Measurements from ENCODE around the gene KCNQ5.
A peak's percentile ranks its signal among the peaks of the same experiment; 100 is the strongest.
"Not testable (repeated sequence)": the region's sequence is repeated elsewhere in the genome, so short reads cannot be mapped to it uniquely, and the experiment has no call there.

KCNQ5 gene

GRCh38 chr6:73174646-73175045 is 552.8 kb downstream of the KCNQ5 start:
- H3K27ac Mint-ChIP-seq, result no peak overlapping the region
- H3K9me3 Mint-ChIP-seq, result no peaks in the 10 kb centered on the region
- ATAC-seq (no peak), DNase-seq (no peak)
- H3K4me1 Mint-ChIP-seq, result no peaks in the 10 kb centered on the region
- no peak overlapping the region for H3K4me3 Mint-ChIP-seq
- H3K27me3 Mint-ChIP-seq, result no peaks in the 10 kb centered on the region
- H3K36me3 Mint-ChIP-seq (ENCODE audit: low read depth), result no peaks in the 10 kb centered on the region

DNA sequence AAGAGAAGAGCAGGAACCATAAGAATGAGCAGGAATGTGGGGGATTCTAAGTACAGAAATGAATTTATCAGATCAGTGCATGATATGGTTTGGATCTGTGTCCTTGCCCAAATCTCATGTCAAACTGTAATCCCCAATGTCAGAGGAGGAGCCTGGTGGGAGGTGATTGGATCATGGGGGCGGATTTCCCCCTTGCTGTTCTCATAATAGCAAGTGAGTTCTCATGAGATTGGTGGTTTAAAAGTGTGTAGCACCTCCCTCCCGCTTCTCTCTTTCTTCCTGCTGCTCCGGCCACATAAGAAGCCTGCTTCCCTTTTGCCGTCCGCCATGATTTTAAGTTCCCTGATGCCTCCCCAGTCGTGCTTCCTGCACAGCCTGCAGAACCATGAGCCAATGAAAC is 554.2 kb downstream of the KCNQ5 start:
- no peaks in the 10 kb centered on the region for H3K36me3 Mint-ChIP-seq (ENCODE audit: low read depth)
- H3K27ac Mint-ChIP-seq, result no peak overlapping the region
- no peaks in the 10 kb centered on the region for H3K9me3 Mint-ChIP-seq
- peaks cover 4% of the 10 kb centered on the region for H3K4me1 Mint-ChIP-seq
- no peaks in the 10 kb centered on the region for H3K27me3 Mint-ChIP-seq
- DNase-seq (no peak), ATAC-seq (no peak)
- no peak overlapping the region for H3K4me3 Mint-ChIP-seq

DNA sequence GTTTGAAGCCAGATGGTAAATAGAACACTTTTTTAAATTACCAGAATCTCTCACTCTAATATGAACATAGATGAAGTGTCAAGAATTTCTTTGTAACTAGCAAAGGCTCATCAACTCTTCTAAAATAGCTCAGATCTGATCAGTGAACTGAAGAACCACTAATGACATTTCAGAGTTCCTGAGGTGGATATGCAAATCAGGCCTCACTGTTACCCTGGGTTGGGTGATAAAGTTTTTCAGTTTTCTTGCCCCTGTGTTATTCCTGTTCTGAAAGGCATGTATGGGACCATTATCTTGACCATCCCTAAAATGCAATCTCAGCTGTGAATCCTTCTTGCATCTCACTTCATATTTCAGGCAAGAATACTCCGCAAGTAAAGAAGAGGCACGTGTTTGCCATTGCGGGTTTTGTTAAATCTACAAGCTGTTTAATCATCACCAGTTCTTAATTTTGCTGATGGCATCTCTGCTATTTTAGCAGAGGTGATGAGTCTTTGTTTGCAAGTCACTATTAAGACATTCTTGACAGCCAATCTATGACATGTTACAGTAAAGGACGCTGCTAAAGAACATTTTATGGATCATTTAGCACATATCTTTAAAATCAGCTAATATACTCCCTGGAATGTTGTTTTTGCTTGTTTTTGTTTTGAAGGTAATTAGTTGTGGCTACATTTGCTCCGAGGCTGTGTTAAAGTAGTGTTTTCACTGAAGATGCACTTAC is 555.5 kb downstream of the KCNQ5 start:
- ATAC-seq (no peak), DNase-seq (no peak)
- Mint-ChIP-seq H3K36me3 (ENCODE audit: low read depth) (no peaks in the 10 kb centered on the region), H3K27me3 (no peaks in the 10 kb centered on the region), H3K9me3 (no peaks in the 10 kb centered on the region), H3K4me3 (no peak overlapping the region), H3K4me1 (peaks cover 4% of the 10 kb centered on the region), H3K27ac (no peak overlapping the region)

DNA sequence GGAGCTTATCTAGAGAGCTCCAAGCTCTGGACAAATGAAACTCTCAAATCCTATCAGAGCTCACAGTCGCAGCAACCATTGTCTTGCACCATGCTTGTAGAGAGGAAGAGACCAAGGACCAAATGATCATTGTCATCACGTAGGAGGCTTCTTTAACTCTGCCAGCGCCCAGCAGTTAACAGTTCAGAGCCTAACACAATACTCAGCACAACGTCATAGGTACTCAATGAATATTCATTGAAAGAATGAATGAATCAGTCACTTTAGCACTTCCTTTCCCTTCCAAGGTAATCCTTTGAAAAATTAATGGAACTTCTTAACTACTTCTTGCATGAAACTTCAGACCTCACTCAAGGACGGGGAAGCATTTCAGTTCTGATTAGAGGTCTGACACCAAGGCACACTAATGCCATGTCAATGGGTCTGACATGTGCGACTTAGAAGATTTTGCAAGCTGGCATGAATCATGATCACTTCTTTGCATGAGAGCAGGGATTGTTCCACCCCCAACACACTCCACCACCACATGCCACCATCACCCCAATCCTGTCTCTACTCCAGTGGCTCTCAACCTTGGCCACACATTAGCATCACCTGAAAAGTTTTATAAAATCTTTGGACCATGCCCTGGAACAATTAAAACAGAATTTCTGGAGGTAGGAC is 558.3 kb downstream of the KCNQ5 start:
- DNase-seq, result no peak
- Mint-ChIP-seq H3K4me1 (peaks cover 4% of the 10 kb centered on the region), H3K27ac (no peak overlapping the region), H3K27me3 (no peaks in the 10 kb centered on the region), H3K4me3 (no peak overlapping the region), H3K9me3 (no peaks in the 10 kb centered on the region), H3K36me3 (ENCODE audit: low read depth) (no peaks in the 10 kb centered on the region)
- ATAC-seq, result no peak

- DNase-seq (no peak), ATAC-seq (peak; percentile 73)
- Mint-ChIP-seq H3K4me3 (peak overlapping the region; percentile 13), H3K4me1 (peaks cover 4% of the 10 kb centered on the region), H3K9me3 (no peaks in the 10 kb centered on the region), H3K27me3 (no peaks in the 10 kb centered on the region), H3K27ac (no peak overlapping the region), H3K36me3 (ENCODE audit: low read depth) (no peaks in the 10 kb centered on the region)
These were observed 559.1 kb downstream of the KCNQ5 start for GRCh38 chr6:73180763-73181619.

DNA sequence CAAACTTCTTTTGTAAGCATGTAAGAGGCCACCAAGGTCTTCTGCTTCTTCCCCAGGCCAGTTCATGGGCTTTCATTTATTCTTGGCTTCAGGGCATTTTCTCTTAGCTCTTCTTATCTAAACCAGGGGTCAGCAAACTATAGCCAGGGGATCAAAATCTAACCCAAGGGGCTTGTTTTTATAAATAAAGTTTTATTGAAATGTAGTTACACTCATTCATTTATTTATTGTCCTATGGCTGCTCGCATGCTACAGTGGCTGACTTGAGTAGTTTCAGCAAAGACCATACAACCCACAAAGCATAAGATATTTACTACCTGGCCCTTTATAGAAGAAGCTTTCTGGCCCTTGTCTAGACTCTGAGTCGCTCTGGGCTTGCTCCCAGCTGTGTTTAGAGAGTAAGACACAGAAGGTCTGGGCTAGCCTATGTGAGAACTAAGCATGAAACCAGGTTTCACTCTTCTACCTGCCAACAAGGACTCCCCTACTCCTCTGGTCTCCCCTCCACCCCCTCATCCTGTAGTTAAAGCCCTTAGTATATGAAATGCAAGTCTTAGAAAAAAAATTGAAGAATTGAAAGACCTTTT is 560.2 kb downstream of the KCNQ5 start:
- peaks cover 4% of the 10 kb centered on the region for H3K4me1 Mint-ChIP-seq
- H3K27ac Mint-ChIP-seq, result no peak overlapping the region
- ATAC-seq (no peak), DNase-seq (no peak)
- no peak overlapping the region for H3K4me3 Mint-ChIP-seq
- H3K27me3 Mint-ChIP-seq, result no peaks in the 10 kb centered on the region
- H3K9me3 Mint-ChIP-seq, result no peaks in the 10 kb centered on the region
- H3K36me3 Mint-ChIP-seq (ENCODE audit: low read depth), result no peaks in the 10 kb centered on the region

DNA sequence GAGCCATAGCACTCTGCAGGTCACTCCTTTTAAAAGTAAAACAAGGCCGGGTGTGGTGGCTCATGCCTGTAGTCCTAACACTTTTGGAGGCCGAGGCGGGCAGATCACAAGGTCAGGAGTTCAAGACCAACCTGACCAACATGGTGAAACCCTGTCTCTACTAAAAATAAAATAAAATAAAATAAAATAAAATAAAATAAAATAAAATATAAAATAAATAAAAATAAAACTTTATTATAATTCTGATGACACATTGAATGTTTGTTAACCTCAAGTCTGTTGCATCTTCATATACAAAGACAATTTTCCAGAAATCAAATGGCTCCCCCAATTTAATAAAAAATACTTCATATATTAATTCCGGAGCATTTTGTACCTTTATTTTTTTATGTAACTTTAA is 571.4 kb downstream of the KCNQ5 start:
- not testable (repeated sequence) for H3K27ac Mint-ChIP-seq; DNase-seq; ATAC-seq; H3K36me3 Mint-ChIP-seq (ENCODE audit: low read depth); H3K4me1 Mint-ChIP-seq; H3K9me3 Mint-ChIP-seq; H3K4me3 Mint-ChIP-seq; H3K27me3 Mint-ChIP-seq

GRCh38 chr6:73194744-73195143 is 572.9 kb downstream of the KCNQ5 start:
- no peak for DNase-seq
- no peaks in the 10 kb centered on the region for H3K9me3 Mint-ChIP-seq
- ATAC-seq, result no peak
- no peaks in the 10 kb centered on the region for H3K4me1 Mint-ChIP-seq
- H3K27ac Mint-ChIP-seq, result no peak overlapping the region
- peaks cover 5% of the 10 kb centered on the region for H3K36me3 Mint-ChIP-seq (ENCODE audit: low read depth)
- no peaks in the 10 kb centered on the region for H3K27me3 Mint-ChIP-seq
- no peak overlapping the region for H3K4me3 Mint-ChIP-seq

DNA sequence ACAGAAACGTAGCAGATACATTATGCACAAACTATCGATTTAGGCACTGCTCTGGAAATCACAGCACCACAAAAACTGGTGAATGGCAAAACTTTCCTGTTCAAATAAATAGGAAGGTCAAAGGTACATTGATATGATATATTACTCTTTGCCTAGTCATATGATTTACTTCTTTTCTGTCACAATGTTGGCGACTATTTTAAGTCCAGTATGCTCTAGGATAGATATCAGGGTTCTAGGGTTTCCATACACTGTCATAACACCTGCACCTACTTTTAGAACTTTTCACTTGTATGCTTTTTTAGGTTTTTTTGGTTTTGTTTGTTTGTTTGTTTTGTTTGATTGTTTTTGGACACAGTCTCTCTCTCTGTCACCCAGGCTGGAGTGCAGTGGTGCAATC is 578.4 kb downstream of the KCNQ5 start:
- Mint-ChIP-seq H3K27ac (no peak overlapping the region), H3K27me3 (no peaks in the 10 kb centered on the region), H3K36me3 (ENCODE audit: low read depth) (no peaks in the 10 kb centered on the region), H3K4me1 (no peaks in the 10 kb centered on the region), H3K9me3 (no peaks in the 10 kb centered on the region), H3K4me3 (no peak overlapping the region)
- ATAC-seq, result no peak
- no peak for DNase-seq

GRCh38 chr6:73200735-73201134 is 578.9 kb downstream of the KCNQ5 start:
- DNase-seq (no peak), ATAC-seq (peak; percentile 36)
- H3K4me3 Mint-ChIP-seq, result no peak overlapping the region
- H3K36me3 Mint-ChIP-seq (ENCODE audit: low read depth), result no peaks in the 10 kb centered on the region
- no peaks in the 10 kb centered on the region for H3K4me1 Mint-ChIP-seq
- no peaks in the 10 kb centered on the region for H3K27me3 Mint-ChIP-seq
- H3K27ac Mint-ChIP-seq, result no peak overlapping the region
- H3K9me3 Mint-ChIP-seq, result no peaks in the 10 kb centered on the region

GRCh38 chr6:73203098-73203497 is 581.2 kb downstream of the KCNQ5 start:
- Mint-ChIP-seq H3K4me3 (no peak overlapping the region), H3K9me3 (no peaks in the 10 kb centered on the region), H3K36me3 (ENCODE audit: low read depth) (no peaks in the 10 kb centered on the region), H3K4me1 (no peaks in the 10 kb centered on the region), H3K27me3 (peaks cover 4% of the 10 kb centered on the region), H3K27ac (no peak overlapping the region)
- no peak for ATAC-seq
- DNase-seq, result no peak

- H3K27ac Mint-ChIP-seq, result no peak overlapping the region
These were observed 582.4 kb downstream of the KCNQ5 start for GRCh38 chr6:73204252-73204651.

GRCh38 chr6:73207221-73207837 is 585.5 kb downstream of the KCNQ5 start:
- DNase-seq, result no peak
- Mint-ChIP-seq H3K4me3 (no peak overlapping the region), H3K27me3 (peaks cover 4% of the 10 kb centered on the region), H3K27ac (no peak overlapping the region), H3K4me1 (no peaks in the 10 kb centered on the region), H3K36me3 (ENCODE audit: low read depth) (no peaks in the 10 kb centered on the region), H3K9me3 (no peaks in the 10 kb centered on the region)
- no peak for ATAC-seq

More at GRCh38 chr6:73204252-73204651, 582.4 kb downstream of the KCNQ5 start:
- DNase-seq (no peak), ATAC-seq (no peak)
- H3K27me3 Mint-ChIP-seq, result peaks cover 4% of the 10 kb centered on the region
- H3K4me3 Mint-ChIP-seq, result no peak overlapping the region
- no peaks in the 10 kb centered on the region for H3K4me1 Mint-ChIP-seq
- no peaks in the 10 kb centered on the region for H3K9me3 Mint-ChIP-seq
- no peaks in the 10 kb centered on the region for H3K36me3 Mint-ChIP-seq (ENCODE audit: low read depth)

GRCh38 chr6:73209117-73209516 is 587.3 kb downstream of the KCNQ5 start:
- ATAC-seq (no peak), DNase-seq (no peak)
- no peak overlapping the region for H3K27ac Mint-ChIP-seq
- no peaks in the 10 kb centered on the region for H3K4me1 Mint-ChIP-seq
- H3K9me3 Mint-ChIP-seq, result no peaks in the 10 kb centered on the region
- no peaks in the 10 kb centered on the region for H3K36me3 Mint-ChIP-seq (ENCODE audit: low read depth)
- peaks cover 4% of the 10 kb centered on the region for H3K27me3 Mint-ChIP-seq
- H3K4me3 Mint-ChIP-seq, result no peak overlapping the region
